ENCODE data around the gene NFS1. TPM values are rescaled to one million over a fixed set of nuclear protein-coding genes. Genes with fewer than 3 reads are reported as not detected.

Gene NFS1
- total and polyA plus RNA-seq, 2 of the 8 experiments (the other 6 are each of a cell fraction or from before 2014, with no cell fraction given): 26.1 to 38.8 TPM

DNA sequence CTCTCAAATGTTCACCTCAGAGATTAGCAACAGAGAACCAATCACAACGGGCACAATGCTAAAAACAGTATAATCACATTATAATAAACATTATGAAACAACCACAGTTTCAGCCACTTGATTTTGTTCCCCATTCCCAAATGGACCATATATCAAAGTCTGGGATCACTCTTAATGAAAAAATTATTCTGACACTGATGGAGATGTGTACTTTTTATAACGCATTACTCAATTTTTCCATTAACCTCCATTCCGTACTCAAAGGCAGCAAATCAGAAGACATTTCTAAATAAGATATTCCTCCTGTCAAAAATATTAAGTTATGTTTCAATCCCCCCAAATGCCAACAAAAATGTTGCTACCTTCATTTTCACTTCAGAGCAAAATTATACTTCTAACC is 37.2 kb downstream of the NFS1 start:
- Histone ChIP-seq H3K18ac (ENCODE audit: extremely low read depth, low read length) (no peak overlapping the region), H4K8ac (ENCODE audit: extremely low read depth, insufficient read depth, low read length) (no peak overlapping the region), H3K36me3 (ENCODE audit: control insufficient read depth in 2 of 4, insufficient read depth in 4 of 4, low read length in 3 of 4) (no peaks in the 10 kb centered on the region), H2BK120ac (replicated peaks; ENCODE audit: low read depth, low read length) (no peak overlapping the region), H3K14ac (ENCODE audit: insufficient read length) (no peak overlapping the region), H3K23ac (ENCODE audit: insufficient read length) (peak overlapping the region; percentile 89), H3K23me2 (ENCODE audit: low read depth, low read length) (peaks cover 9% of the 10 kb centered on the region), H2AFZ (ENCODE audit: low read length) (no peak overlapping the region), H2BK20ac (ENCODE audit: low read length) (no peak overlapping the region), H3K79me1 (ENCODE audit: low read depth, low read length) (no peaks in the 10 kb centered on the region), H3K9me3 (ENCODE audit: insufficient read depth in 2 of 2, low read depth in 1 of 2, low read length in 1 of 2) (no peaks in the 10 kb centered on the region), H3K4me1 (replicated peaks in 1 of 4; ENCODE audit: control insufficient read depth in 3 of 4, insufficient read depth in 4 of 4, low read length in 3 of 4) (peaks cover 0 to 7% (median 0%) of the 10 kb centered on the region in 4 experiments; a peak in 3 of 7 replicates), H3K4me3 (ENCODE audit: extremely low read depth in 1 of 4, insufficient read depth in 2 of 4, low read depth in 3 of 4, low read length in 4 of 4) (peak overlapping the region in 1 of 4 experiments; percentile 92; a peak in 3 of 8 replicates), H2AK5ac (ENCODE audit: low read depth, low read length) (no peak overlapping the region), H3K4me2 (ENCODE audit: insufficient read depth in 1 of 2, low read depth in 2 of 2, low read length in 2 of 2) (peak overlapping the region; percentile 31 to 93; a peak in 3 of 4 replicates), H4K91ac (replicated peaks; ENCODE audit: insufficient read length, low read length) (no peak overlapping the region), H3K4ac (replicated peaks; ENCODE audit: insufficient read length, low read depth, low read length) (no peak overlapping the region), H2BK5ac (ENCODE audit: low read depth, low read length) (no peak overlapping the region), H3K27ac (ENCODE audit: low read depth, low read length) (no peak overlapping the region), H4K5ac (ENCODE audit: insufficient read length, low read depth, low read length) (no peak overlapping the region), H3K9ac (replicated peaks in 1 of 4; ENCODE audit: extremely low read depth in 1 of 4, low read depth in 3 of 4, low read length in 3 of 4) (no peak overlapping the region), H2BK15ac (ENCODE audit: low read length) (no peak overlapping the region), H3K56ac (replicated peaks; ENCODE audit: insufficient read length, low read depth, low read length) (no peak overlapping the region), H4K20me1 (replicated peaks in 1 of 2; ENCODE audit: control insufficient read depth in 1 of 2, insufficient read depth in 2 of 2, low read length in 2 of 2) (peaks cover 47 to 56% of the 10 kb centered on the region in 2 experiments), H2BK12ac (ENCODE audit: low read depth, low read length) (no peak overlapping the region), H3K79me2 (ENCODE audit: control insufficient read depth in 1 of 2, insufficient read depth in 2 of 2, low read length in 2 of 2) (peaks cover 67 to 79% of the 10 kb centered on the region in 2 experiments), H3K27me3 (replicated peaks in 1 of 4; ENCODE audit: control insufficient read depth in 3 of 4, extremely low read depth in 1 of 4, insufficient read depth in 3 of 4, low read length in 3 of 4) (no peaks in the 10 kb centered on the region)
- DNase-seq (ENCODE audit: low read depth in 1 of 2, low spot score in 2 of 2): no peak
- TF ChIP-seq ASH2L (IDR thresholded peaks at IDR 0.05; ENCODE audit: low read length) (no peak), JUND (IDR thresholded peaks at IDR 0.05; ENCODE audit: low read length) (no peak)
- 81% methylated on average over 3 of the region's 3 CpGs; no CpG with 5 or more reads in 1 of the 2 experiments for WGBS, 2 experiments (ENCODE audit: extremely low coverage in 1 of 2, insufficient coverage in 1 of 2, insufficient read length in 1 of 2, insufficient replicate concordance in 2 of 2, low coverage in 1 of 2, low lambda C conversion rate in 2 of 2, missing lambda C conversion rate in 1 of 2)
- ChIA-PET CTCF (ENCODE audit: partially characterized antibody) (no interaction called here), POLR2A (ENCODE audit: partially characterized antibody) (interaction anchor here (1.1 to 4.7 kb wide), 5 partner anchors 18 to 137 kb away, joined by 3 to 36 read pairs (median 5); partner anchors contain the start of genes ERGIC3 and RBM39)
- no peak for FAIRE-seq
